Measurements from ENCODE around the gene ACOT7. TPM values are rescaled to one million over a fixed set of nuclear protein-coding genes. Genes with fewer than 3 reads are reported as not detected.
A peak's percentile ranks its signal among the peaks of the same experiment; 100 is the strongest.

The ACOT7 gene
- total RNA-seq, 2 donors from 2014 or later: 46.0 to 75.8 TPM

GRCh38 chr1:6269720-6270400, 123.7 kb downstream of the ACOT7 start:
- Mint-ChIP-seq H3K27ac (no peak overlapping the region), H3K36me3 (no peaks in the 10 kb centered on the region), H3K9me3 (no peaks in the 10 kb centered on the region)
- ATAC-seq (no peak), DNase-seq (ENCODE audit: low spot score in 2 of 2) (no peak)

- Mint-ChIP-seq H3K36me3 (no peaks in the 10 kb centered on the region), H3K27ac (no peak overlapping the region), H3K9me3 (no peaks in the 10 kb centered on the region)
- DNase-seq (ENCODE audit: low spot score in 2 of 2) (no peak), ATAC-seq (no peak)
These were observed 124.3 kb downstream of the ACOT7 start for GRCh38 chr1:6269296-6269695.

- ATAC-seq (no peak), DNase-seq (ENCODE audit: low spot score in 2 of 2) (no peak)
- H3K27ac Mint-ChIP-seq: no peak overlapping the region
- H3K36me3 Mint-ChIP-seq: no peaks in the 10 kb centered on the region
- H3K9me3 Mint-ChIP-seq: no peaks in the 10 kb centered on the region
These were observed 125.2 kb downstream of the ACOT7 start for GRCh38 chr1:6268415-6268814.

GRCh38 chr1:6267686-6268322, 125.8 kb downstream of the ACOT7 start:
- no peaks in the 10 kb centered on the region for H3K36me3 Mint-ChIP-seq
- peak overlapping the region in 1 of 2 donors; percentile 50 for H3K27ac Mint-ChIP-seq
- no peaks in the 10 kb centered on the region for H3K9me3 Mint-ChIP-seq
- DNase-seq (ENCODE audit: low spot score in 2 of 2) (no peak), ATAC-seq (no peak)

GRCh38 chr1:6266641-6267040, 126.9 kb downstream of the ACOT7 start:
- ATAC-seq (no peak), DNase-seq (ENCODE audit: low spot score in 2 of 2) (no peak)
- no peaks in the 10 kb centered on the region for H3K36me3 Mint-ChIP-seq
- H3K9me3 Mint-ChIP-seq: no peaks in the 10 kb centered on the region
- H3K27ac Mint-ChIP-seq: no peak overlapping the region

DNA sequence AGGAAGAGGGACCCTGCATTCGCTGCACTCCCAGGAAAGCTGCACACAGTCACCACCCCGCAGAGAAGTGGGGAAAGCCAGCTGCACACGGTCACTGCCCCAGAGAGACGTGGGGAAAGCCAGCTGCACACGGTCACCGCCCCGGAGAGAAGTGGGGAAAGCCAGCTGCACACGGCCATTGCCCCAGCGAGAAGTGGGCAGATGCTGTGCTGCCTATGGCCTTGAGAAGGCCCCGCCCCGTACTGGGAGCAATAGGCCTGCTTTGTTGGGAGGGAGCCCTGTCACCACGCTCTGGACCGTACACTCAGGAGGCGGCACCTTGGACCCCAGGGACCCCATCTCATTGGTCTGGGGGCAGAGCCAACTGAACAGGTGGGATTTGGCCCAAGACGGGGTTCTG, 128.4 kb downstream of the ACOT7 start:
- no peak for DNase-seq (ENCODE audit: low spot score in 2 of 2)
- Mint-ChIP-seq H3K9me3 (no peaks in the 10 kb centered on the region), H3K36me3 (no peaks in the 10 kb centered on the region), H3K27ac (no peak overlapping the region)
- no peak for ATAC-seq

DNA sequence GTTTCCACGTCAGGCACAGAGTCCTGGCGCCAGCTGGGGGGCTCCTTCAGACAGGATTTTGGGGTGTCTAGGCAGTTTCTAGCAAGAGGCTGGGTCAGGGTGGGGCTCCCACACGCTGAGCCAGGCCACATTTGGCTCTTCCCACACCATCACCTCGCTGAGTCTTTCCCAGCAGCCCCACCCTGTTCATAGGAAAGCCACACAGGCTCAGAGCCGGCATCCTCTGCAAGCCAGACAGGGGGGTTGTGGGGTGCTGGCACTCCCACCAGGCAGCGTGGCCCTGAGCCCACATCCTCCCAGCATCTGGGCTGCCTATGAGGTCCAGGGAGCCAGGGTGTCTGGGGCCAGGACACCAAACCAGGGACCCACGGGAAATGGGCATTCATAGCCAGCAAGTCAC, 129.9 kb downstream of the ACOT7 start:
- DNase-seq (ENCODE audit: low spot score in 2 of 2): no peak
- Mint-ChIP-seq H3K9me3 (no peaks in the 10 kb centered on the region), H3K36me3 (no peaks in the 10 kb centered on the region), H3K27ac (no peak overlapping the region)
- ATAC-seq: no peak

GRCh38 chr1:6262555-6263420, 130.8 kb downstream of the ACOT7 start:
- Mint-ChIP-seq H3K9me3 (no peaks in the 10 kb centered on the region), H3K36me3 (no peaks in the 10 kb centered on the region)
- no peak for ATAC-seq

DNA sequence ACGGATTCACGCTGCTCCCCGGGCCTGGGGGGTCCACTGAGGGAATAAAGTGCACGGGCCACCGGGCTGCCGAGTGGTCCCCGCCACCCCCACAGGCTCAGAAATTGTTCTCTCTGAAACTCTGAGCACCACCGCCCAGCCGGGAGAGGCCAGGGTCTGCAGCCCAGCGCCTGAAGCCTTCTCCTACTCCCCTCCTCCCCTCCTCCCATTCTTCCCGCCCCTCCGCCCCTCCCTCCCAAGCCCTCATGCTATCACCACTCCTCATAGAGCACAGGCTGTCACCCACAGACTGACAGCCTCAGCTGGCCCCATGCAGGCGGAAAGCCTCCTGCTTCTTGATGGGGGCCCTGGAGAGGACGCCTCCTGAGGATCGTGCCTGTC, 132.0 kb downstream of the ACOT7 start:
- no peaks in the 10 kb centered on the region for H3K9me3 Mint-ChIP-seq
- DNase-seq (ENCODE audit: low spot score in 2 of 2): no peak
- H3K36me3 Mint-ChIP-seq: no peaks in the 10 kb centered on the region
- no peak overlapping the region for H3K27ac Mint-ChIP-seq
- no peak for ATAC-seq

More at GRCh38 chr1:6262555-6263420, 130.8 kb downstream of the ACOT7 start:
- H3K27ac Mint-ChIP-seq: no peak overlapping the region
- DNase-seq (ENCODE audit: low spot score in 2 of 2): no peak

DNA sequence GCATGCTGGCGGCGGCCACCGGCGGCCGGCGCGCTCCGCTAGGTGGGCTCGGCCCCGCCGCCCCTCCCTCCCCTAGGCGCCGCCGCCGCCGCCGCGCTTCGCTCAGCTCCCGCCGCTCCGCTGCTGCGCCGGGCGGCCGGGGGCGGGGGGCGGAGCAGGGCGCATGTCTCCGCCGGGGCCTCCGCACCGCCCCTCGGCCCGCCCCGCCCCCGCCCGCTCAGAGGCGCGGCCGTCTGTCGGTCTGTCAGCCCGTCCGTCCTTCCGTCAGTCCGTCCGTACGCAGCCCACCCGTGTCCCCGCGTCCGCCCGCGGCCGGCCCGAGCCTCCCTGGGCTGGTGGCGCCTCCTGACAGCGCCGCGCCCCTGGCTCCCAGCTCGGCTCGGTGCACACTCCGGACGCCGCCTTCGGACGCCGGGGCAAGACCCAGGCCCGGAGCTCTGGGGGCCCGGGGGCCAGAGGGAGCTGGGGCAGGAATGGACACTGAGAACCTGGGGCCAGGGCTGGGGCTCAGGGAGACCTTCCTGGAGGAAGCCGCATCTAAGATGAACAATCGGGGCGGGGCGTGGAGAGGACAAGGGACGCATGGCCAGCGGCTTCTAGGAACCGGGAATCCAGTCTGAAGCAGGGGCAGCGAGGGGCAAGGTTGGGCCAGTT, 132.5 kb downstream of the ACOT7 start, which contains the start of gene GPR153:
GPR153 (minus strand) TSS at position 138 of the 654 bp plus-strand sequence. CDS start 6,193 bp downstream, outside the sequence.
- ATAC-seq: peak; percentile 69 to 78
- no peaks in the 10 kb centered on the region for H3K9me3 Mint-ChIP-seq
- no peaks in the 10 kb centered on the region for H3K36me3 Mint-ChIP-seq
- H3K27ac Mint-ChIP-seq: no peak within 1 kb of the TSS
- peak in 1 of 2 donors; percentile 57 for DNase-seq (ENCODE audit: low spot score in 2 of 2)

GRCh38 chr1:6260433-6260934, 133.1 kb downstream of the ACOT7 start:
- Mint-ChIP-seq H3K36me3 (no peaks in the 10 kb centered on the region), H3K27ac (no peak overlapping the region), H3K9me3 (no peaks in the 10 kb centered on the region)
- ATAC-seq (peak; percentile 37 to 56), DNase-seq (ENCODE audit: low spot score in 2 of 2) (no peak)

GRCh38 chr1:6259491-6260362, 133.8 kb downstream of the ACOT7 start:
- peak; percentile 69 to 82 for DNase-seq (ENCODE audit: low spot score in 2 of 2)
- Mint-ChIP-seq H3K36me3 (no peaks in the 10 kb centered on the region), H3K9me3 (no peaks in the 10 kb centered on the region), H3K27ac (no peak overlapping the region)
- ATAC-seq: peak; percentile 64 to 77

- Mint-ChIP-seq H3K27ac (no peak overlapping the region), H3K9me3 (no peaks in the 10 kb centered on the region), H3K36me3 (no peaks in the 10 kb centered on the region)
- ATAC-seq (no peak), DNase-seq (ENCODE audit: low spot score in 2 of 2) (no peak)
These were observed 134.9 kb downstream of the ACOT7 start for GRCh38 chr1:6258675-6259074.

DNA sequence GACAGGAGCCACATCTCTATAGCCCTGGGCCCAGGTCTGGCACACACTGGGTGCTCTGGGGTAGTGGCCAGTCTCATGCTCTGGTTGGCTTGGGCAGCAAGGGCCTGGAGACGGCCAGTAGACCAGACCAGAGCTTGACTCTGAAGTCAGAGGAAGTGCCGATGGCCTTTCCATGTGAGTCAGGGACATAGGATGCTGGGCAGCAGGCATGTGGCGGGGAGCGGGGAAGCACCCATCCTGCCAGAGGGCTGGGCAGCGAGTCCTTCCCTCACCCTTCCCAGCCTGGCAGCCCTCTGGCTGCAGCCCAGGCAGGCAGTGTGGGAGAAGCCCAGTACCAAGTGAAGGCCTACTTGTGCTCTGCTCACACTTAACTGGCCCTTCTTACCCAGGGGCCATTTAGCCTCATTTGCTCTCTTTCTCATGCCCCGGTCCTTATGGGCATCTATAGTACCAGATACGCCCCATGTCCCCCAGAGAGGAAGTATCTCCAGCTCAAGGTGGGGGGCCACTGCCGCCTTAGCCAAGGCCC, 136.0 kb downstream of the ACOT7 start:
- no peak overlapping the region for H3K27ac Mint-ChIP-seq
- DNase-seq (ENCODE audit: low spot score in 2 of 2) (no peak), ATAC-seq (no peak)
- H3K9me3 Mint-ChIP-seq: no peaks in the 10 kb centered on the region
- H3K36me3 Mint-ChIP-seq: no peaks in the 10 kb centered on the region

GRCh38 chr1:6256645-6257044, 136.9 kb downstream of the ACOT7 start:
- Mint-ChIP-seq H3K27ac (no peak overlapping the region), H3K9me3 (no peaks in the 10 kb centered on the region), H3K36me3 (no peaks in the 10 kb centered on the region)
- no peak for DNase-seq (ENCODE audit: low spot score in 2 of 2)
- ATAC-seq: no peak

DNA sequence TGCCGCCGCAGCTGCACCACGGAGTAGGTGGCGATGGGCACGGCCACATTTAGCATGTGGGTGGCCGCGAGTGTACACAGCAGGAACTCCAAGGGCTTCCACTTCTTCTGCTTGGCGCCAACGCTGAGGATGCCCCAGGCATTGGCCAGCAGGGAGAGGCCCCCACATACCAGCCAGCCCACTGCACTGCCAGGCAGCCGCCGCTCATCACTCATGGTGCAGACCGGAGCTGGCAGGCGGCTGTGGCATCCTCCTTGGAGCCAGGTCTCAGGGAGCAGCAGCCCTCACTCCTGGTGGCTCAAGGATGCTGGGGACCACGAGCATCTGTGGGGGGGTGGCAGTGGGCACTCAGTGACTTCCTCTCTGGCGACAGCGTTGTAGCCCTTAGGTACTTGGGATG, 138.9 kb downstream of the ACOT7 start:
- ATAC-seq: no peak
- no peak overlapping the region for H3K27ac Mint-ChIP-seq
- H3K36me3 Mint-ChIP-seq: no peaks in the 10 kb centered on the region
- no peak for DNase-seq (ENCODE audit: low spot score in 2 of 2)
- no peaks in the 10 kb centered on the region for H3K9me3 Mint-ChIP-seq
